OCI-LY7 (cell line): Measurements from ENCODE around the gene RNF144B. TPM values are rescaled to one million over a fixed set of nuclear protein-coding genes. Genes with fewer than 3 reads are reported as not detected.
A peak's percentile ranks its signal among the peaks of the same experiment; 100 is the strongest.

ENCODE experiments used
- BruUV-seq: library from RNA; stranded (reverse); fragments of 400-500 nt; replicated peaks from 2 replicates; lab custom pipeline; 2021; lab: Mats Ljungman, UMichigan
- CTCF ChIA-PET: fragments of 300-600 bp; sonication (Branson Sonifier 250); formaldehyde crosslinking; loops from one replicate; lab custom pipeline; 2022; ENCODE audit warnings: antibody characterized with exemption; ENCODE audit not compliant: unreplicated experiment; lab: Charles Lee
- POLR2A ChIA-PET: fragments of 300-600 bp; sonication (Branson Sonifier 250); formaldehyde crosslinking; loops from one replicate; lab custom pipeline; 2022; ENCODE audit warnings: antibody characterized with exemption; lab: Charles Lee
- DNase-seq: peaks from one replicate; pipeline ENCODE4 v3.0.0-alpha.2; 2015; ENCODE audit warnings: low spot score
- H2AFZ ChIP-seq: fragments of 200-600 bp; sonication (generic), shearing (Covaris generic); 2 replicates; pipeline ENCODE4 v1.6.1; 2014; ENCODE audit warnings: mild to moderate bottlenecking, antibody characterized with exemption, low read length, moderate library complexity
- H3K27ac ChIP-seq: fragments of 200-600 bp; sonication (generic); 2 replicates; pipeline ENCODE4 v1.5.1; 2014; ENCODE audit warnings: mixed run types, low read depth, mild to moderate bottlenecking, moderate library complexity, low read length, inconsistent platforms; ENCODE audit not compliant: poor library complexity, severe bottlenecking
- H3K36me3 ChIP-seq: fragments of 200-600 bp; sonication (generic); 2 replicates; pipeline ENCODE4 v1.6.1; 2014; ENCODE audit warnings: mild to moderate bottlenecking, antibody characterized with exemption, low read length, moderate library complexity, mixed read lengths; ENCODE audit not compliant: insufficient read depth
- H3K4me1 ChIP-seq: fragments of 200-600 bp; sonication (generic); 2 replicates; pipeline ENCODE4 v1.5.1; 2014; ENCODE audit warnings: mild to moderate bottlenecking, low read length; ENCODE audit not compliant: insufficient read depth, poor library complexity, severe bottlenecking
- H3K4me2 ChIP-seq: fragments of 200-600 bp; sonication (generic); 2 replicates; pipeline ENCODE4 v1.6.1; 2014; ENCODE audit warnings: mild to moderate bottlenecking, low read length
- H3K4me3 ChIP-seq: fragments of 200-600 bp; sonication (generic); 2 replicates; pipeline ENCODE4 v1.5.1; 2014; ENCODE audit warnings: mild to moderate bottlenecking, low read depth, low read length; ENCODE audit not compliant: poor library complexity, severe bottlenecking
- H3K79me2 ChIP-seq: fragments of 200-600 bp; sonication (generic); 2 replicates; pipeline ENCODE4 v1.6.1; 2016; ENCODE audit warnings: low read depth, mild to moderate bottlenecking, low read length, moderate library complexity, mixed read lengths; ENCODE audit not compliant: insufficient read depth
- H3K9me2 ChIP-seq: fragments of 200-600 bp; sonication (generic); 2 replicates; pipeline ENCODE4 v1.6.1; 2016; ENCODE audit warnings: mild to moderate bottlenecking, low read length, mixed read lengths; ENCODE audit not compliant: insufficient read depth
- H3K9me3 ChIP-seq: fragments of 200-600 bp; sonication (generic); 2 replicates; pipeline ENCODE4 v1.6.1; 2014; ENCODE audit warnings: mild to moderate bottlenecking, mixed run types, low read length, mixed read lengths
- H4K20me1 ChIP-seq: fragments of 200-600 bp; sonication (generic); 2 replicates; pipeline ENCODE4 v1.6.1; 2014; ENCODE audit warnings: mild to moderate bottlenecking, antibody characterized with exemption, low read length, moderate library complexity, mixed read lengths; ENCODE audit not compliant: insufficient read depth
- CTCF ChIP-seq: fragments of 200-600 bp; sonication (generic); conservative IDR thresholded peaks from 2 replicates; pipeline ENCODE4 v1.5.1; 2014; ENCODE audit warnings: mild to moderate bottlenecking, antibody characterized with exemption, low read length, moderate library complexity, mixed read lengths
- EZH2phosphoT487 ChIP-seq: fragments of 200-600 bp; sonication (generic); IDR thresholded peaks from 2 replicates; pipeline ENCODE4 v1.6.1; 2018; ENCODE audit warnings: low read depth, borderline replicate concordance, mild to moderate bottlenecking, mixed run types, antibody characterized with exemption, low read length, moderate library complexity, mixed read lengths
- intact Hi-C: fragments of 100-400 bp; cut with micrococcal nuclease; formaldehyde crosslinking; loops from one replicate; pipeline ENCODE4 v1.10.0; 2022; ENCODE audit not compliant: unreplicated experiment
- total RNA-seq, 2 experiments: library from RNA; depleted of rRNA in 1 of 2; stranded (reverse); fragments of >200 nt in 1 of 2; shearing (Covaris generic) in 1 of 2; gene quantifications; 2 replicates each; pipeline ENCODE4 v1.2.3, GENCODE V29; 2014 to 2022

Gene RNF144B
- total RNA-seq, 2 experiments from 2014 or later, result 83.4 to 151 TPM

GRCh38 chr6:18506382-18507017 lies 119.3 kb downstream of the RNF144B start:
- Histone ChIP-seq H3K27ac (no peak overlapping the region), H4K20me1 (no peaks in the 10 kb centered on the region), H3K4me1 (peaks cover 15% of the 10 kb centered on the region), H3K4me2 (no peak overlapping the region), H3K9me3 (no peaks in the 10 kb centered on the region), H2AFZ (0 out of 2 replicates have a peak overlapping the region, but pooled peaks have one; percentile 27), H3K9me2 (no peaks in the 10 kb centered on the region), H3K79me2 (no peaks in the 10 kb centered on the region), H3K36me3 (no peaks in the 10 kb centered on the region), H3K4me3 (no peak overlapping the region)
- BruUV-seq, result no TSS peak
- intact Hi-C loops, result loop anchor here (10.0 kb wide), 2 partner anchors 352 to 922 kb away; partner anchors contain the start of genes KDM1B and TPMT
- DNase-seq, result no peak
- ChIA-PET POLR2A (interaction anchor here (0.8 to 2.0 kb wide), 7 partner anchors 9 to 241 kb away, joined by 3 to 17 read pairs (median 4); no protein-coding TSS in a partner anchor), CTCF (interaction anchor here (1.7 to 3.6 kb wide), 2 partner anchors 182 to 183 kb away, joined by 5 to 35 read pairs; no protein-coding TSS in a partner anchor)
- TF ChIP-seq CTCF (no peak), EZH2phosphoT487 (no peak)

- H3K9me2 ChIP-seq, result no peaks in the 10 kb centered on the region
- H3K9me3 ChIP-seq, result no peaks in the 10 kb centered on the region
- H3K27ac ChIP-seq, result no peak overlapping the region
- no peak overlapping the region for H3K4me3 ChIP-seq
- H3K4me2 ChIP-seq, result no peak overlapping the region
- H3K4me1 ChIP-seq, result peaks cover 15% of the 10 kb centered on the region
- H3K36me3 ChIP-seq, result no peaks in the 10 kb centered on the region
- no peak for TF ChIP-seq CTCF
- TF ChIP-seq EZH2phosphoT487, result no peak
- ChIA-PET CTCF (interaction anchor here (1.7 kb wide), 1 partner anchor 183 kb away, joined by 5 read pairs; no protein-coding TSS in a partner anchor), POLR2A (interaction anchor here (0.7 to 1.9 kb wide), 5 partner anchors 9 to 239 kb away, joined by 3 to 5 read pairs (median 3); no protein-coding TSS in a partner anchor)
- peak; percentile 24 for DNase-seq
- no peak overlapping the region for H2AFZ ChIP-seq
- BruUV-seq, result no TSS peak
- H3K79me2 ChIP-seq, result no peaks in the 10 kb centered on the region
- H4K20me1 ChIP-seq, result no peaks in the 10 kb centered on the region
- intact Hi-C loops, result loop anchor here (10.0 kb wide), 2 partner anchors 352 to 922 kb away; partner anchors contain the start of genes KDM1B and TPMT
Measured at GRCh38 chr6:18507018-18507415, 119.9 kb downstream of the RNF144B start.
